Mucosa of stomach (tissue), 1 donor: ENCODE measurements around the gene CBX5.

Source experiments
- H3K27me3 ChIP-seq: one replicate; pipeline ENCODE4 v1.7.0; 2013; ENCODE audit warnings: mild to moderate bottlenecking, low read length; ENCODE audit not compliant: control insufficient read depth, insufficient read depth
- H3K36me3 ChIP-seq: one replicate; pipeline ENCODE4 v1.7.0; 2013; ENCODE audit warnings: low read length; ENCODE audit not compliant: control insufficient read depth, insufficient read depth
- H3K4me1 ChIP-seq: one replicate; pipeline ENCODE4 v1.7.0; 2013; ENCODE audit warnings: mild to moderate bottlenecking, low read length; ENCODE audit not compliant: control insufficient read depth, insufficient read depth
- H3K4me3 ChIP-seq: one replicate; pipeline ENCODE4 v1.7.0; 2013; ENCODE audit warnings: low read length
- H3K9ac ChIP-seq: one replicate; pipeline ENCODE4 v1.7.0; 2013; ENCODE audit warnings: mild to moderate bottlenecking, low read length, moderate library complexity
- H3K9me3 ChIP-seq: one replicate; pipeline ENCODE4 v1.7.0; 2013; ENCODE audit warnings: mild to moderate bottlenecking, low read length, moderate library complexity; ENCODE audit not compliant: control insufficient read depth
- donor health status: Pancreatic carcinoma.

CBX5 gene

DNA sequence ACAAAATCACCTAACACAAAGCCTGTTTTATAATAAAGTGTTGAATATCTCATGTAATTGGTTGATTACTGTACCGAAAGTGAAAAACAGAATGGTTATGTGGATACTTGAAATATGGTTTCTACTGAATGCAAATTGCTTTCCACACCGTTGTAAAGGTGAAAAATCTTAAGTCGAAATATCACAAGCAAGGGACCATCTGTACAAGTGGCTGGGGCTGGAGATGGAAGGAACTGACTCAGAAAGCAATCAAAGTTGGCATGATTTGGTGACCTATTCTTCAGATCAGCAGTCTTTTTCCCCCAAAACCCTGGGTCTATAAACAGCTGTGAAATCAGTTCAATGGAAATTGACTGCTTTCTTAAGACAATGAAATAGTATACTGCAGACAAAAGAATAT is 3.6 kb downstream of the CBX5 start:
- H3K4me3 ChIP-seq = no peak overlapping the region
- peaks cover 8% of the 10 kb centered on the region for H3K4me1 ChIP-seq
- H3K9me3 ChIP-seq = no peaks in the 10 kb centered on the region
- no peaks in the 10 kb centered on the region for H3K36me3 ChIP-seq
- H3K9ac ChIP-seq = no peak overlapping the region
- H3K27me3 ChIP-seq = no peaks in the 10 kb centered on the region

DNA sequence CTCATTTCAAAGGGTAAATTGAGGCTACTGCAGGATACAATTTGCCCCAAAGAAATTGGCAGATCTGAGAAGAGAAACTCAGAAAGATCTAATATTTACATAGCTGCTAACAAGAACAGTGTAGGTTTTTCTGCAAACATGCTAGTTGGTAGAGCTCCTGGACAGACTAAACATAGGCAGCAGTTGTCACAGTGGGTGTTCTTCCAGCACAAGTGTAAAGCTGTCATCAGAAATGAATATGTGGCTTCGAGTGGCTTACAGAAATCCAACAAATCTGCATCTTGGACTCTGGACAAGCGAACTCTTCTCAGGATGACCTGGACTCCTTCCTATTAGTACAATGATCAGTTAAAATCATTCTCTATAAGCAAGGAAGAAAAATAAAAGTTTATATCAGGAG is 5.9 kb downstream of the CBX5 start:
- Histone ChIP-seq H3K27me3 (no peaks in the 10 kb centered on the region), H3K36me3 (no peaks in the 10 kb centered on the region), H3K4me1 (peaks cover 8% of the 10 kb centered on the region), H3K9ac (no peak overlapping the region), H3K9me3 (no peaks in the 10 kb centered on the region), H3K4me3 (no peak overlapping the region)

DNA sequence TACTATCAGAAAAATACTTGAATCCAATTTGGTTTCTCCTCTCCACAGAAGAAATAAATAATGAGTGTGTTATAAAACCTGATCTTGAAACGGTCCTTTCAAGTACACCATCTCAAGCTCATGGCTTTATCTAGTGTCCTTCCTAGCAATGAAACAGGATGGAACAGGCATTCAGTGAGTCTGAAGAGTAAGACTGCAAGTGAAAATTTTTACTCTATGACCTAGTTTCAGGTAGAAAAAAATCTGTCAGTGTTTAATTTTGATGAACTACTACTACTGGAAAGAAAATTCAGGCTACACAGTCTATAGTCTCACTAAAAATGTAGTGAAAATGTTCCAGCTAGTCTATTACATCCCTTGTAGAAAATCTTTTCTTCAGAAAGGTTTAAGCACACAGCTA is 7.7 kb downstream of the CBX5 start:
- Histone ChIP-seq H3K36me3 (no peaks in the 10 kb centered on the region), H3K9me3 (no peaks in the 10 kb centered on the region), H3K9ac (no peak overlapping the region), H3K27me3 (no peaks in the 10 kb centered on the region), H3K4me1 (no peaks in the 10 kb centered on the region), H3K4me3 (no peak overlapping the region)

GRCh38 chr12:54270345-54270744 is 9.6 kb downstream of the CBX5 start:
- Histone ChIP-seq H3K36me3 (no peaks in the 10 kb centered on the region), H3K4me1 (no peaks in the 10 kb centered on the region), H3K4me3 (no peak overlapping the region), H3K27me3 (no peaks in the 10 kb centered on the region), H3K9ac (no peak overlapping the region), H3K9me3 (no peaks in the 10 kb centered on the region)

GRCh38 chr12:54266852-54267251 is 13.1 kb downstream of the CBX5 start:
- Histone ChIP-seq H3K27me3 (no peaks in the 10 kb centered on the region), H3K4me1 (no peaks in the 10 kb centered on the region), H3K36me3 (no peaks in the 10 kb centered on the region), H3K9ac (no peak overlapping the region), H3K4me3 (no peak overlapping the region), H3K9me3 (no peaks in the 10 kb centered on the region)

GRCh38 chr12:54265364-54265812 is 14.5 kb downstream of the CBX5 start:
- H3K27me3 ChIP-seq = no peaks in the 10 kb centered on the region
- H3K9ac ChIP-seq = no peak overlapping the region
- H3K36me3 ChIP-seq = no peaks in the 10 kb centered on the region
- H3K4me3 ChIP-seq = no peak overlapping the region
- H3K9me3 ChIP-seq = no peaks in the 10 kb centered on the region
- H3K4me1 ChIP-seq = no peaks in the 10 kb centered on the region

GRCh38 chr12:54262403-54262925 is 17.5 kb downstream of the CBX5 start:
- Histone ChIP-seq H3K27me3 (no peaks in the 10 kb centered on the region), H3K4me3 (no peak overlapping the region), H3K9ac (no peak overlapping the region), H3K4me1 (peaks cover 11% of the 10 kb centered on the region), H3K36me3 (no peaks in the 10 kb centered on the region), H3K9me3 (no peaks in the 10 kb centered on the region)

DNA sequence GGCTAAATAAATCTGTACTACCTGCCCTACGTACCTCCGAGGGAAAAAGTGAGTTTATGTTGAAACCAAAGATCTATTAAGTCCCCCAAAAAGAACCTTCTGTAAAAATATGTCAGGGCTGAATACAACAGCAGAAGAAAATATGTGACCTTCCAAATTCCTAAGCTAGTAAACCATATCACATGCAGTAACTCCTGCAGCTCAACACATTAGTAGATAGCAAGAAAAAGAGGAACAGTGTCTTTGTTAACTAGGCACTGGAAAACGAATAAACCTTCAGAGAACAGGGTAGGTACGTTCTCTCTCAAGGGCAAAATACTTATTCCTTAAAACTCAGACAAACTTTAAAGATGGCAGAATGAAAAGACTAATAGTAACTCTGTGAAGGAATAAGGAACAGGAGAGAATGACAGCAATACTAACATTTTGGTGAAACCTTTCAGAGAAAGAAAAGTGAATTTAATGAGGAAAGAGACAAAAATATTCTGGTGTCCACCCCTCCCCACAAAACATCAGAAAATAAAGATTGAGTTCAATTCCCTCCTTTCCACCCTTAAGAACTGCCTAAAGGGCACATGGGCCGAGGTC is 18.0 kb downstream of the CBX5 start:
- Histone ChIP-seq H3K4me3 (no peak overlapping the region), H3K27me3 (no peaks in the 10 kb centered on the region), H3K36me3 (no peaks in the 10 kb centered on the region), H3K9me3 (no peaks in the 10 kb centered on the region), H3K9ac (no peak overlapping the region), H3K4me1 (peaks cover 11% of the 10 kb centered on the region)

DNA sequence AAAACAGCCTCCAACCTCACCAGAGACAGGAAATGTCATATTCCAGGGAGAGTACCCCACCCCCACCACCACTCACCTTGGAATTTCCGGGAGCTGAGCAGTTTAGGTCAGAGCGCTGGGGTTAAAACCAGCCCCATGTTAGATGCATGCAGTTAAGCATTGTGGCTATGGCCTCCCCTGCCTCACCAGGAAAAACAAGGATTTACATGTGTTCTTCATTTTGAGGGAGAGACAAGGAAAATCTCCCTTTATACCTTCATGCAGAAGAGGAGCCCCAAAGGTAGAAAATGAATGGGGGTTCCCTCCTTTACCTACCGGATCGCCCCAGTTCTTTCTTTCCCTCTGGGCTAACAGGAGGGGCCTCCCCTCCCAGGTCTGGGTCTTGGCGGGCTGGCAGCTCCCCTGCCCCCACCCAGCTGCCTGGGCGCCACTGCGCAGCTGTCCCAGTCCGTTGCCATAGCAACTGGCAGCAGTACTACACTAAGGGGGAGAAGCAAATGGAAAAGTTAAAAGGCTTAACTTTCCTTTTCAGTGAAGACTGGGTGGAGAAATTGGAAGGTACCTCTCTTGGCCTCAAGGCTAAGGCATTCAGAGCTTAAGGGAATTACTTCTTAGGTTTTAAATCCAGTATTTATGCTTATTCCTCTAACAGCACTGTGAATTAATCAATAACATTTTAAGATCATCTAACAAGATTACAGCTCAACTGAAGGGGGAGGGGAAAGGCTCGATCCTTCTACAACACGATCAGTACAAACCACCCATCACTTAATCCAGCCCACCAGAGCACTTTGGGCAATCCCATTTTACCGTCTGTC is 20.5 kb downstream of the CBX5 start:
- peaks cover 11% of the 10 kb centered on the region for H3K4me1 ChIP-seq
- H3K36me3 ChIP-seq = no peaks in the 10 kb centered on the region
- H3K9me3 ChIP-seq = no peaks in the 10 kb centered on the region
- H3K9ac ChIP-seq = peak overlapping the region; percentile 76
- no peaks in the 10 kb centered on the region for H3K27me3 ChIP-seq
- H3K4me3 ChIP-seq = peak overlapping the region; percentile 45

DNA sequence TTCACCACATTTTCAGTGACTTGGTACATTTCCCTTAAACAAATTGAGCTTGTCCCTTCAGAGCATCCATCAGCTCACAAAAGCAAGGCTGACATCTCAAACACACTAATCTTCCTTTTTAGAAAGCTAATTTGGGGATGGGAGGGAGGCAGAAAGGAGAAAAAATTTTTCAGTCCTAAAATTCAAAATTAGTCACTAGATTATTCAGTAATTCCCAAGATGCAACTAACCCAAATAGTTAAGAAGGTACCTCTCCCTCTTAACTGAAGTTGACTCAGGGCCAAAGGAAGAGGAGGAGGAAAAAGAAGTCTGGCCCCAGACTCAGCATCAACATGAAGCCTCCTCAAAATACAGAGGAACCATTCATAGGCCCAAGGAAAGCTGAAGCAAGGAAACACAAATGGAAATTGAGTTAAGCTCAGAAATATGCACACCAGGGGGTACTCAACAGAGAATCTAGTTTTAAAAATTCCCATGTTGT is 21.7 kb downstream of the CBX5 start:
- H3K36me3 ChIP-seq = no peaks in the 10 kb centered on the region
- H3K9ac ChIP-seq = no peak overlapping the region
- H3K27me3 ChIP-seq = no peaks in the 10 kb centered on the region
- no peaks in the 10 kb centered on the region for H3K9me3 ChIP-seq
- H3K4me3 ChIP-seq = no peak overlapping the region
- H3K4me1 ChIP-seq = peaks cover 11% of the 10 kb centered on the region

GRCh38 chr12:54257332-54257731 is 22.6 kb downstream of the CBX5 start:
- Histone ChIP-seq H3K9me3 (no peaks in the 10 kb centered on the region), H3K4me3 (no peak overlapping the region), H3K4me1 (peaks cover 11% of the 10 kb centered on the region), H3K27me3 (no peaks in the 10 kb centered on the region), H3K36me3 (no peaks in the 10 kb centered on the region), H3K9ac (no peak overlapping the region)

- Histone ChIP-seq H3K36me3 (no peaks in the 10 kb centered on the region), H3K9me3 (no peaks in the 10 kb centered on the region), H3K9ac (no peak overlapping the region), H3K4me1 (no peaks in the 10 kb centered on the region), H3K4me3 (no peak overlapping the region), H3K27me3 (no peaks in the 10 kb centered on the region)
Measured at GRCh38 chr12:54253240-54253639, 26.7 kb downstream of the CBX5 start.
